AG04450 (cell line): ENCODE data around the gene PTPRS. TPM values are rescaled to one million over a fixed set of nuclear protein-coding genes. Genes with fewer than 3 reads are reported as not detected.

Experiments used
- CTCF ChIA-PET: fragments of 300-600, 350-600 bp; formaldehyde crosslinking; extraction: SDS; loops from one replicate; lab custom pipeline; 2022; ENCODE audit warnings: antibody characterized with exemption, inconsistent platforms; lab: Charles Lee
- POLR2A ChIA-PET: fragments of 350-600 bp; formaldehyde crosslinking; extraction: SDS; loops from one replicate; lab custom pipeline; 2021; ENCODE audit warnings: antibody characterized with exemption, inconsistent platforms; lab: Yijun Ruan, JAX
- DNase-seq: peaks from one replicate; pipeline ENCODE4 v3.0.0-alpha.2; 2011; ENCODE audit warnings: low read depth, low spot score
- H3K27ac ChIP-seq: one replicate; pipeline ENCODE4 v1.5.1; 2012; ENCODE audit warnings: low read depth, low read length, control low read depth
- H3K27me3 ChIP-seq: one replicate; pipeline ENCODE4 v1.6.0; 2012; ENCODE audit warnings: low read length; ENCODE audit not compliant: control insufficient read depth, insufficient read depth
- H3K4me3 ChIP-seq: 2 replicates; pipeline ENCODE4 v1.5.1; 2011; ENCODE audit warnings: mild to moderate bottlenecking, low read depth, low read length, control low read depth
- H3K9me3 ChIP-seq: 2 replicates; pipeline ENCODE4 v1.5.1; 2012; ENCODE audit warnings: low read length; ENCODE audit not compliant: control insufficient read depth, insufficient read depth
- polyA plus RNA-seq: library from polyadenylated mRNA; depleted of rRNA; stranded (reverse); fragments of >200 nt; gene quantifications from 2 replicates; pipeline ENCODE4 v1.2.3, GENCODE V29; 2011
- TF ChIP-seq, protein P1 (sequence below): IDR thresholded peaks from 2 replicates; pipeline ENCODE4 v1.5.1; 2011; ENCODE audit warnings: low read depth, low read length, control low read depth, inconsistent platforms

PTPRS gene
- polyA plus RNA-seq, 1 experiment: 26.5 TPM

DNA sequence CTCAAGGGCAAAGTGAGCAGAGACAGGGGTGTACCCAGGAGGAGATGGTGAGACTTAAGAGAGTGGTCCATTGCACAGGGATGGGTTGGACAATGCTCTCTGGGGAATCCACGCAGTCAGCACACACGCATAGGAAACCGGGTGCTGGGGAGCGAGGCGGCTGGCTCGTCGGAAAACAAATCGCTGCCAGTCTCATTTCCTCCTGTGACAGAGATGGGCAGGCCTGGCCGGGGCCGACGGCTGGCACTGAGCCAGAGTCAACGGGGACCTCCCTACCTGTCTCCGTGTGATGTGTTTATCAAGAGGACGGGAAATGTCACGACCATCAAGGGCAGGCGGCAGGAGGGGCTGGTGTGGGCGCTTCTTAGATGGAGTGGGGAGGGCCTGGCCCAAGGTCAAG lies 27.3 kb downstream of the PTPRS start:
- ChIA-PET CTCF (no interaction called here), POLR2A (no interaction called here)
- H3K27ac ChIP-seq: no peak overlapping the region
- DNase-seq: no peak
- H3K9me3 ChIP-seq: no peaks in the 10 kb centered on the region; the same call in 1 of the 2 replicates
- H3K27me3 ChIP-seq: no peaks in the 10 kb centered on the region
- TF ChIP-seq, protein P1, sequence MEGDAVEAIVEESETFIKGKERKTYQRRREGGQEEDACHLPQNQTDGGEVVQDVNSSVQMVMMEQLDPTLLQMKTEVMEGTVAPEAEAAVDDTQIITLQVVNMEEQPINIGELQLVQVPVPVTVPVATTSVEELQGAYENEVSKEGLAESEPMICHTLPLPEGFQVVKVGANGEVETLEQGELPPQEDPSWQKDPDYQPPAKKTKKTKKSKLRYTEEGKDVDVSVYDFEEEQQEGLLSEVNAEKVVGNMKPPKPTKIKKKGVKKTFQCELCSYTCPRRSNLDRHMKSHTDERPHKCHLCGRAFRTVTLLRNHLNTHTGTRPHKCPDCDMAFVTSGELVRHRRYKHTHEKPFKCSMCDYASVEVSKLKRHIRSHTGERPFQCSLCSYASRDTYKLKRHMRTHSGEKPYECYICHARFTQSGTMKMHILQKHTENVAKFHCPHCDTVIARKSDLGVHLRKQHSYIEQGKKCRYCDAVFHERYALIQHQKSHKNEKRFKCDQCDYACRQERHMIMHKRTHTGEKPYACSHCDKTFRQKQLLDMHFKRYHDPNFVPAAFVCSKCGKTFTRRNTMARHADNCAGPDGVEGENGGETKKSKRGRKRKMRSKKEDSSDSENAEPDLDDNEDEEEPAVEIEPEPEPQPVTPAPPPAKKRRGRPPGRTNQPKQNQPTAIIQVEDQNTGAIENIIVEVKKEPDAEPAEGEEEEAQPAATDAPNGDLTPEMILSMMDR: no peak
- H3K4me3 ChIP-seq: no peak overlapping the region

DNA sequence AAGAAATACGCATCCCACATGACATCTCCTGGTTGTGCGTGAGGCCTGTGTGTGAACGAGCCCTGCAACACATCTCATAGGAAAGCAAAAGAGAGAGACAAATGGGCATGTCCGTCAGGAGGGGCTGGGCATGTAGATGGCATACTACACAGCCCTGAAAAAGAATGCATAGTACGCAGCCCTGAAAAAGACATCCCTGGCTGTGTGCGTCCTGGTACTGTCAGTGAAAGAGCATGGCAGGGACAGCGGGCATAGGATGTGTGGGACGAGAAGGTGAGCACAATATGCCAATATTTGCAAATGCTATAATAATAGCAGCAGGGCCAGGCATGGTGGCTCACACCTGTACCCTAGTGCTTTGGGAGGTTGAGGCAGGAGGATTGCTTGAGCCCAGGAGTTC lies 28.6 kb downstream of the PTPRS start:
- Histone ChIP-seq H3K9me3 (no peaks in the 10 kb centered on the region; the same call in 1 of the 2 replicates), H3K27me3 (no peaks in the 10 kb centered on the region), H3K27ac (no peak overlapping the region), H3K4me3 (no peak overlapping the region)
- ChIA-PET POLR2A (no interaction called here), CTCF (interaction anchor here (0.6 kb wide), 1 partner anchor 16 kb away, joined by 3 read pairs; no protein-coding TSS in a partner anchor)
- DNase-seq: no peak
- TF ChIP-seq, protein P1: no peak

DNA sequence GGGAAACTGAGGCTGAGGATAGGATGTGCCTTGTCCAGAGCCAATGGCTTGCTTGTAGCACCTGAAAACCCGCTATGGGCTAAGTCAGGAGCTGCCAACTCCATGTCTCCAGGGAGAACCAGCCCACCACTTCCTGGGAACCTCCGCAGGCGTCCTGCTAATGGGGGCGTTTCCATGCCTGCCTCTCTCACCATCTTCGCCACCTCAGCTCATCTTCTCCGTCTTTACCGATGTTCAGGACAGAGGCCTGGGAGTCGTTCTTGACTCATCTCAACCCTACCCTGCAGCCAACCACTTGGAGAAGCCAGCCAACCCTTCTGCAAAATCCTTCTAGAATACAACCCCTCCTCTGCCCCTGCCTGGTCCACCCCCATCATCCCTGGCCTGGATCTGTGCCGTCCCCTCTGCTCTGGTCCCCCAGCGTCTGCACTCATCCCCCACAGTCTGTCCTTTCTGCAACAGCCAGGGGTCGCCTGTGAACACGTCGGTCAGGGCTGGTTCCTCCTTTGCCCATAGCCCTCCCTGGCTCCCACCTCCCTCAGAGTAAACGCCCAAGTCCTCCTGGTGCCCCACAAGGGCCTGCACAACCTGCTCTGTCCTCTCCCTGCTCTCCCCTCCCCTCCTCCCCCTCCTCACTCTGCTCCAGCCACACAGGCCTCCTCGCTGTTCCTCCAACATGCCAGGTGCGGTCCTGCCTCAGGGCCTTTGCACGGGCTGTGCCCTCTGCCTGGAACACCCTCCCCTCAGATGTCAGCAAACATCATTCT lies 31.0 kb downstream of the PTPRS start:
- ChIA-PET POLR2A (interaction anchor here (0.5 to 2.1 kb wide), 18 partner anchors 8 to 1792 kb away, joined by 3 to 30 read pairs (median 4); partner anchors contain the start of genes PTPRS and SAFB), CTCF (no interaction called here)
- TF ChIP-seq, protein P1: 0 out of 2 replicates have a peak, but pooled peaks have one; percentile 17
- no peak for DNase-seq
- Histone ChIP-seq H3K27ac (no peak overlapping the region), H3K4me3 (no peak overlapping the region), H3K9me3 (no peaks in the 10 kb centered on the region; the same call in 1 of the 2 replicates), H3K27me3 (no peaks in the 10 kb centered on the region)

DNA sequence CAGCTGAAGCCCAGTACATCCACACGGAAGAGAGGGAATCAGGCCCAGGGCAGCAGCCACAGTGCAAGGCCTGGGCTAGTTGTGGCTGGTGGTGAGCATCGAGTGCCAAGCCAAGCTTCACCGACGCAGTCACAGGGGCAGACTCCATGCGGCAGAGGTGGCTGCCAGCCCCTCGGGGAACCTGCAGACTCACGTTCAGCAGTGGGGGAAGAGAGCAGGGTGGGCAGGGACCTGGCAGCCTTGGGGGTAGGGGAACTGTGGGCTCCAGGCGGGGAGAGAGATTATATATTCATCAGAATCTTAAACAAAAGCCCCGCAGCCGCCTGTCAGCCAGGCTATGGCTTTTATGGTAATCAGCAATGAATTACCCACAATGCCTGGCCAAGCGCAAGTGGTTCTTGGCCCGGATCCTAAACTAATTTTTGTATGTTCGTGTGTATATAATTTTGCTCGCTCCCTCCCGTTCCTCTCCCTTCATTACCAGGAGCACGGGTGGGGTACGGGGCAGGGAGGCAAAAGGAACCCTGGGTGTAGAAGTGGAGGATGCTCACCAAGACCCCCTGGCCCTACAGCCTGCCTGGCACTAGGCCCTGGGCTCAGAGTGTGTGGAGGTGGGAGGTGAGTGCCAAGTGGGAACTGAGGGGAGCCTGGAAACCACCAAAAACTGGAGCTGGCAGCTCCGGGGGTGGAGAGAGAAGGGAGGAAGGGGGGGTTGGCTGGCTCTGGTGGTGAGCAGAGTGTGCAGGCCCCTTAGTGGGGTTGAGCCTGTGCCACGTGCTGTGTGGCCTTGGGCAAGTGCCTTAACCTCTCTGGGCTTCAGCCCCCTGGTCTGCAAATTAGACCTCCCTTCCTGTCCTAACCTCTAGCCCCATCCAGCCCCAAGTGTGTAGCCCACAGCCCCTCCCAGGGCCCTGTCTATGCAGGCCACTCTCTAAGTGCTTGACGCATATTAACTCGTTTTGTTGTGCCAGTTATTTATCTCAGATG lies 31.9 kb downstream of the PTPRS start:
- POLR2A ChIA-PET: interaction anchor here (0.5 to 2.1 kb wide), 18 partner anchors 9 to 1791 kb away, joined by 3 to 30 read pairs (median 4); partner anchors contain the start of genes PTPRS and SAFB
- no peaks in the 10 kb centered on the region for H3K27me3 ChIP-seq
- peak overlapping the region; percentile 41 for H3K4me3 ChIP-seq
- no peaks in the 10 kb centered on the region; the same call in 1 of the 2 replicates for H3K9me3 ChIP-seq
- peak; percentile 86 for DNase-seq
- CTCF ChIA-PET: interaction anchor here (0.6 kb wide), 1 partner anchor 328 kb away, joined by 3 read pairs; no protein-coding TSS in a partner anchor
- H3K27ac ChIP-seq: peak overlapping the region; percentile 94
- TF ChIP-seq, protein P1: no peak
